GM19043 (cell line): ENCODE results near the gene RAB3D.
A peak's percentile ranks its signal among the peaks of the same experiment; 100 is the strongest.
"Not testable (repeated sequence)": the region's sequence is repeated elsewhere in the genome, so short reads cannot be mapped to it uniquely, and the experiment has no call there.

Experiments used
- ATAC-seq: cut with Tn5 transposase; IDR thresholded peaks from one replicate; pipeline ENCODE4 v1.9.1; 2021; ENCODE audit warnings: low read depth; ENCODE audit not compliant: unreplicated experiment

The RAB3D gene

DNA sequence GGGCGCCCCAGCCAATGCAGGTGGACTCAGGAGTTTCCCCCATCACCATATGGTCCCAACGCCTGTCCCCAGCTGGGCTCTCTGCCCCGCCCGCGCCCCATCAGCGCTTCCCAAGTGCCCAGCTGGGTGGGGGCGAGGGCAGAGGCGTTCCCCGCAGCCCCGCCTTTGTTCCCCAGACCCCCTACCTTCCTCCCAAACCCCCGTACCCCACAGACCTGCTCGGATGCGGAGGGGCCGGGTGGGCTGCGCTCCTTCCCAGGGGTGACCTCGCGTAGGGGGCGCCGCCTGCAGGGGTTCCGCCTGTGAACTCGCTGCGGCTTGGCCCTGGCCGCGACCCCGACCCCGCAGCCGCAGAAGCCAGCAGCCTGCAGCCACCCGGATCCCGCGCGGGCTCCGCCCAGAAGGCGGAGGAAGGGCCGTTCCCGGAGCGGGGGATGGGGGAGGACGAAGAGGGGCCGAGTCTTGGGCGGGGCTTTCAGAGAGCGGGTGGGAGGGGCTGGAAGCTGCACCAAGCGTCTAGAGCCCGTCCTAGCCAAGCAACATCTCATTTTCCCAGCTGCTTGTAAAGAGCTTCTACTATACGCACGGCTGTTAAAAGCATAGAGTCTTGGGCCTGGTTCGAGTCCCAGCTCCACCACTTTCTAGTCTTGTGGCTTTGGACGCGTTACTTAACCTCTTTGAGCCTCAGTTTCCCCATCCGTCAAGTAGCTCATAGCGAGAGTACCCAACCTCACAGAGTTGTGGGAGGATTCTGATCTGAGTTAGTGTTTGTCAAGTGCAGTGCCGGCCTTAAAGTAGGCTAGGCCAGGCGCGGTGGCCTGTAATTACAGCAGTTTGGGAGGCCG is at the start of gene RAB3D:
TSS of gene RAB3D (minus strand) at position 404 of the 845 bp plus-strand sequence. CDS start 2,258 bp downstream, outside the sequence.
- ATAC-seq = peak; percentile 89

GRCh38 chr19:11387162-11388034 is 47.9 kb upstream of the RAB3D start:
- ATAC-seq = no peak

DNA sequence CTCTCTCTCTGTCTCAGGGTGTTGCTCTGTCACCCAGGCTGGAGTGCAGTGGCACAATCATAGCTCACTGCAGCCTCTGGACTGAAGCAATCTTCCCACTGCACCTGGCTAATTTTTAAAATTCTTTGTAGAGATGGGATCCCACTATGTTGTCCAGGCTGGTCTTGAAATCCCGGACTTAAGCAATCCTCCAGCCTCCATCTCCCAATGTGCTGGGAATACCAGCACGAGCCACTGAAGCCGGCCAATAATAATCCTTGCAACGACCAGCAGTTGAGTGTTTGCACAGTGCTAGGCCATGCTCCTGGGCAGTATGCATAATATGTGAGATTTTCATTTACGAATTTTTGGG is 45.3 kb upstream of the RAB3D start:
- ATAC-seq = no peak

- ATAC-seq = no peak
Measured at GRCh38 chr19:11383706-11384048, 44.2 kb upstream of the RAB3D start.

DNA sequence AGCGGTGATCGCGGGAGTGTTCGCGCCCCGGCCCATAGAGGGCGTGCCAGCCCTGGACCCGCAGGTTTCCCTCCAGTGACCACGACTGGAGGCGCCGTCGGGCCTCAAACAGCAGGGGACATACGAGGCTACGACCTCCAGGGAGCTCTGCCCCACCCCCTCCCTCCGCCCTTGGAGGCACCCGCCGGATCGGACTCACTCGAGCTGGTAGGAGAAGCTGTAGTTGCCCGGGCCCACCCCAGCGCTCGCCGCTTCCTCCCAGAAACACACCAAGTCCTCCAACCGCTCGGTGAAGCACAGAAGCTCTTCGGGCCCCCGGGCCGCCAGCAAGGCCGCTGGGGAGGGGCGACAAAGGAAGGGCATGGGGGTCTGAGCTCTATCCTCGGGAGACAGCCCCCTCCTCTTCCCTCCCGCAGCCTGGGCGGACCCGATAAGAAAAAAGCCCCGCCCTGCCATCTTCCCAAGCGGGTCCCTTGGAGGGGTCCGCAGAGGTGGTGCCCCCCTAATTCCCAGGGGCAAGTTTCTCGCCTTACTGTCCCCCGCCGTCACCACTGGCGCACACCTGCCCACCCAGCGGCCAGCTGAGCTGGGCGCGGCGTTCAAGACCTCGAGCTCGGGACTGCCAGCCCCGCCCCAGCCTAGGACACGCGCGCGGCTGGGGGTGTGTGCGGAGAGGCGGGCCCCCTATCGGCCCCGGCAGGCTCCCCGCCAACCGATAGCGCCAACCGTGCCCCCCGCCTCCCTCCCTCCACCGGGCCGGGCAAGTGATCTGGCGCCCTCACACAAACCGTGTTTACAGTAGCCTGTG is 43.6 kb upstream of the RAB3D start:
- ATAC-seq = no peak

GRCh38 chr19:11380653-11381537 is 41.4 kb upstream of the RAB3D start:
- ATAC-seq = peak; percentile 69

DNA sequence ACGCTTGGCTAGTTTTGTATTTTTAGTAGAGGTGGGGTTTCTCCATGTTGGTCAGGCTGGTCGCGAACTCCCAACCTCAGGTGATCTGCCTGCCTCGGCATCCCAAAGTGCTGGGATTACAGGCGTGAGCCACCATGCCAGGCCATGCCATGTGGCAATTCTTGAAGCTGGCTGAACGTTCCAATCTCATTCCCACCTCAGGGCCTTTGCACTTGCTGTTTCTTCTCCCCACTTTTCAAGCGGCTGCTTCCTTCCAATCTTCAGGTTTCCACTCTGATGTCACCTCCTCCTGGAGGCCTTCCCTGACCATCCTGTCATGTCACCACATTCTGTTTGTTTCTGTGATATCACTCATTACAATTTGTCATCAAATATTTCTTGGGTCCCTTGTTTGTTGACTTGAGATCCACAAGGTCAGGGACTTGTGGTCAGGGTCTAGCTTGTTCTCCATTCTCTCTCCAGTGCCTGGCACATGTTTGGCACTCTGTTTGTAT is 40.4 kb upstream of the RAB3D start:
- no peak for ATAC-seq

DNA sequence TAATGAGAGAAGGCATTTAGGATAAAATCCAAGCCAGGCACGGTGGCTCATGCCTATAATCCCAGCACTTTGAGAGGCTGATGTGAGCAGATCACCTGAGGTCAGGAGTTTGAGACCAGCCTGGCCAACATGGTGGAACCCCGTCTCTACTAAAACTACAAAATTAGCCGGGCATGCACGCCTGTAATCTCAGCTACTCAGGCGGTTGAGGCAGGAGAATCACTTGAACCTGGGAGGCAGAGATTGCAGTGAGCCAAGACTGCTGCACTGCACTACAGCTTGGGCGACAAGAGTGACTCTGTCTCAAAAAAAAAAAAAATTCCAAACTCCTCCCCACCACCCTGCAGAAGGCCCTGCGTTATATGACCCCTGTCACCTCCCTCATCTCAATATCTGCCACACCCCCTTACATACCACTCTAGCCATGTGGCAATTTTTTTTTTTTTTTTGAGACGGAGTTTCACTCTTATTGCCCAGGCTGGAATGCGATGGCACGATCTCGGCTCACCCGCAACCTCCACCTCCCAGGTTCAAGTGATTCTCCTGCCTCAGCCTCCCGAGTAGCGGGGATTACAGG is 39.9 kb upstream of the RAB3D start:
- ATAC-seq = not testable (repeated sequence)

DNA sequence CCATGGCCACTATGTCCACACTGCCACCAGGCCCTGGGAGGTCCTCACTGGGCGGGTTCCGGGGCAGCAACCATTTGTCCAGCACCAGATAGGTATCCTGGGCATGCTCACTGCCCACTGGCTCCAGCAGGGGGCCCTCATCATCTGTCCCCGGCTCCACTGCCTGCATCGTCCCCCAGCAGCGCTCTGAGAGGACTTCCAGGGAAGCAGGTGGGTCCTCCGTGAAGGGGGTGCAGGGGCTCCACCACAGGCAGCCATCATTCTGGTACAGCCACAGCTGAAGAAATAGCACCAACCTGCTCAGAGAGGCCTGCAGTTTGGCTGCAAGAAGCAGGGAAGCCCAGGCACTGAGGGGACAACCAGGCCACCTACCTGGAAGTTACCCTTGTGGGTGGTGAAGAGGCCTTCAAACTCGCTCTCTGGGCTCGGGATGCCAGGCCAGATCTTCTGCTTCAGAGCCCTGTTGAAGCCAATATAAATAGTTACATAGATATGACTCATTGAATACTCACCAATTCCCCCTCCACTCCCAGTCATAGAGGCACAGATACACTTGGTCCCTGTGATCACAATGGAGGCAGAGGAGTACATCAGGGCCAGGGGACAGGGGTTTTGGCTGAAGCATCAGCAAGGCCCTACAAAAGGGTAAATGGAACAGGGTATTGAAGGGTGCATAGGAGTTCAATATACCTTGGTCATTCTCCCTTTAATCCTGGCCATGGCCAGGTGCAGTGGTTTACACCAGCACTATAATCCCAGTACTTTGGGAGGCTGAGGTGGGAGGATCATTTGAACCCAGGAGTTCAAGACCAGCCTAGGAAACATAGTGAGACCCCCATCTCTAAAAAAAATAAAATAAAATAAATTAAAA is 39.1 kb upstream of the RAB3D start:
- ATAC-seq = no peak

- no peak for ATAC-seq
Measured at GRCh38 chr19:11377756-11378155, 38.3 kb upstream of the RAB3D start.

- no peak for ATAC-seq
Measured at GRCh38 chr19:11377237-11377636, 37.8 kb upstream of the RAB3D start.

DNA sequence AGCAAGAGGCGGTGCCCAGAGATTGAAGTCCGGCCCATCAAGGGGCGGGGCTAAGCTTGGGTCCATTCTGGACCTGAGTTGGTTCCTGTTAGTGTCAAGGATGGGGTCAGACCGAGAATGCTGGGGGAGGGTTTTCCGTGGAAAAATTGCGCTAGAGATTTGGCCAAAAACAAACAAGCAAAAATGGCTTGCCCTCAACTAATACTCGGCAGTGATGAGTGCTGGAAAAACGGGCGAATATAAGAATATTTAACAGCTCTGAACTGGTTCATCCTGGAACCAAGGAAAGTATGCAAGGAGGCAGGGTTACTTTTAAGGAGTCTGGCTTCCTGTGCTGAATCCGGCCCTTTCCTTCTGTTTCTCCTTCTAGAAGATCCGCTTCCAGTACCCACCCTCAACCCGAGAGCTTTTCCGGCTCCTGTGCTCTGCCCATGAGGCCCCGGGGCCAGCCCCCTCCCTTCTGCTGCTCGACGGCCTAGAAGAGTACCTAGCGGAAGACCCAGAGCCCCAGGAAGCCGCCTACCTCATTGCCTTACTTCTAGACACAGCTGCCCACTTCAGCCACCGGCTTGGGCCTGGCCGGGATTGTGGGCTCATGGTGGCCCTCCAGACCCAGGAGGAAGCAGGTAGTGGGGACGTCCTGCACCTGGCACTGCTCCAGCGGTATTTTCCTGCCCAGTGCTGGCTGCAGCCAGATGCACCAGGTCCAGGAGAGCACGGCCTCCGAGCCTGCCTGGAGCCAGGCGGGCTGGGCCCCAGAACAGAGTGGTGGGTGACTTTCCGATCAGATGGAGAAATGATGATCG is 35.9 kb upstream of the RAB3D start:
- no peak for ATAC-seq

- peak; percentile 87 for ATAC-seq
Measured at GRCh38 chr19:11374433-11375142, 35.1 kb upstream of the RAB3D start, which contains the start of gene SWSAP1. TSS of gene SWSAP1 (plus strand) at chr19:11374666. CDS start at chr19:11374681, 15 bp downstream.

DNA sequence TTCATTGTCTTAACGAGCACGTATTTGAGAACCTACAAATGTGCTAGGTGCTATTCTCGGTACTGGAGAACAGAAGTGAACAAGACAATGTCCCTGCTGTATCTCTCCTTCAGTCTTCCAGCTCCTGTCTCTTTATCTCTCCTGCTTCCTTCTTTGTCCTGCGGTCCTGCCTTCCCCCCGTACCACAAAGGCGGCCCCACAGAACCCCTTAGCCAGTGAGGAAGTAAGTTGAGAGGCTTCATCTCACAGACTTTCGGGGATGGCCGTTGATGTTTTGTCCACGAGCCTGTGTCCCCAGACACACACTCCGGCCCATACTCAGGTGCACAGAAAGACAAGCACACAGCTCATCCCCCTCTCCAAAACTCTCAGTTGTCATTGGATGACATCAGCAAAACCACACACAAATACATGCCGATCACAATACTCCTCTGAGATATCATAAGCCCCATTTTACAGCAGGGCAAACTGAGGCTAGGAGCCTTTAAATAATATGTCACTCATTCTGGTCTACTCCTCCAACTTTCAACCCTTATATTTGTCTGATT is 34.5 kb upstream of the RAB3D start:
- ATAC-seq = no peak

- no peak for ATAC-seq
Measured at GRCh38 chr19:11373166-11373884, 33.9 kb upstream of the RAB3D start.

GRCh38 chr19:11370744-11371143 is 31.3 kb upstream of the RAB3D start:
- ATAC-seq = no peak
